HG02642 (cell line): ENCODE results near the gene DIS3.
"Not testable (repeated sequence)": the region's sequence is repeated elsewhere in the genome, so short reads cannot be mapped to it uniquely, and the experiment has no call there.

Experiments
- ATAC-seq: cut with Tn5 transposase; IDR thresholded peaks from one replicate; pipeline ENCODE4 v1.9.1; 2021; ENCODE audit warnings: mild to moderate bottlenecking; ENCODE audit not compliant: unreplicated experiment, poor library complexity

DIS3 gene

GRCh38 chr13:72754111-72754510 is 27.6 kb downstream of the DIS3 start:
- ATAC-seq: no peak

GRCh38 chr13:72751220-72751619 is 30.5 kb downstream of the DIS3 start:
- ATAC-seq: no peak

GRCh38 chr13:72745260-72745659 is 36.4 kb downstream of the DIS3 start:
- no peak for ATAC-seq

- ATAC-seq: no peak
These were observed 41.7 kb downstream of the DIS3 start for GRCh38 chr13:72740015-72740414.

GRCh38 chr13:72737033-72737432 is 44.7 kb downstream of the DIS3 start:
- no peak for ATAC-seq

- no peak for ATAC-seq
These were observed 53.5 kb downstream of the DIS3 start for GRCh38 chr13:72728290-72728605.

GRCh38 chr13:72727417-72728289 is 54.0 kb downstream of the DIS3 start, which contains the start of the genes BORA and MZT1:
BORA (plus strand) TSS chr13:72727923; CDS start chr13:72728941, 1,018 bp downstream.
MZT1 (minus strand) TSS chr13:72727629; CDS start chr13:72727602, 27 bp downstream.
- ATAC-seq: peak; percentile 96

- ATAC-seq: peak; percentile 28
These were observed 54.8 kb downstream of the DIS3 start for GRCh38 chr13:72726726-72727416.

GRCh38 chr13:72726185-72726584 is 55.5 kb downstream of the DIS3 start:
- not testable (repeated sequence) for ATAC-seq

GRCh38 chr13:72716776-72717175 is 64.9 kb downstream of the DIS3 start:
- no peak for ATAC-seq
